Superior temporal gyrus (tissue), 1 donor: ENCODE measurements around the gene PIGBOS1.
"Not testable (repeated sequence)": the region's sequence is repeated elsewhere in the genome, so short reads cannot be mapped to it uniquely, and the experiment has no call there.

ENCODE experiments used
- DNase-seq: peaks from one replicate; pipeline ENCODE4 v3.0.0-alpha.2; 2016; ENCODE audit errors: extremely low spot score

PIGBOS1 gene

DNA sequence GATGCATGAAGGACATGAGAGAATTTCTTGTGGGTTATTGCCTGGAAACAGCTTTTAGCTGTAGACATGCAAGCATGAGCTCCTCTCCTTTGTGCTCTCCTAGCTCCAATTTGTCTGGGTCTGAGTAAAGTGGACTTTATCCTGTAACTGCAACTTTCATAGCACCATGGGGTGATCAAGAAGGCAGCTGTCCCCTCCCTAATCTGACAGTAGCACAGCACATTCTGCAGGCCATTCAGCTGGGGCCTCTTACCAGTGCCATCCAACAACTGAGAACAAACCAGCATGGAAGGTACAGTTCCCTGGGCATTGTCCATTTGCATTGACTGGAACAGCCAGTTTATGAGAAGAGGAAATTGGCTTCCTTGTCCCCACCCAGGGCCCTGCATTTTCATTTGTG lies 21.6 kb downstream of the PIGBOS1 start:
- DNase-seq = no peak

DNA sequence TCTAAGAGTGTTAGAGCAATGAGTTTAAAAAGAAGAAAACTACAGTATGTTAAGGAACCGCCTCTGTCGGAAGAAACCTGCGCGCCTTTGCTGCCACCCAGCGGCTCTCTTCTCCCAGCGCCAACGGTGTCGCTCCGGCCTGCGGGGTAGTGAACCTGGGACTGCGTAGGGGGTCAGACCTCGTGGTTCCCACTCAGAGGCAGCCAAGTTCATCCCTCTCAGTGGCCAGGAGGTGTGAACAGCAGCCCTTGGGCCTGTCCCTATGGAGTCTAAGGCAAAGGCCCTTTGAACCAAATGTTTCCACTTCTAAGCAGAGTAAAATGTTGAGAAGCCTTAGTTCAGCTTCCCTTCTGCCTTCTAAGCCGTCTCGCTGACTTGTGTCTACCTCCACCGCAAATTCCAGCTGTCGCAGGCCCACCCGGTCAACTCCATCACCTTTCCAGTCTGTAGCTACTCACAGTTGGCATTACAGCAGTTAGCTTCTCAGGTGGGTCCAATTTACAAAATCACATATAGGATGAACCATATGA lies 28.3 kb downstream of the PIGBOS1 start:
- DNase-seq = peak; percentile 85

DNA sequence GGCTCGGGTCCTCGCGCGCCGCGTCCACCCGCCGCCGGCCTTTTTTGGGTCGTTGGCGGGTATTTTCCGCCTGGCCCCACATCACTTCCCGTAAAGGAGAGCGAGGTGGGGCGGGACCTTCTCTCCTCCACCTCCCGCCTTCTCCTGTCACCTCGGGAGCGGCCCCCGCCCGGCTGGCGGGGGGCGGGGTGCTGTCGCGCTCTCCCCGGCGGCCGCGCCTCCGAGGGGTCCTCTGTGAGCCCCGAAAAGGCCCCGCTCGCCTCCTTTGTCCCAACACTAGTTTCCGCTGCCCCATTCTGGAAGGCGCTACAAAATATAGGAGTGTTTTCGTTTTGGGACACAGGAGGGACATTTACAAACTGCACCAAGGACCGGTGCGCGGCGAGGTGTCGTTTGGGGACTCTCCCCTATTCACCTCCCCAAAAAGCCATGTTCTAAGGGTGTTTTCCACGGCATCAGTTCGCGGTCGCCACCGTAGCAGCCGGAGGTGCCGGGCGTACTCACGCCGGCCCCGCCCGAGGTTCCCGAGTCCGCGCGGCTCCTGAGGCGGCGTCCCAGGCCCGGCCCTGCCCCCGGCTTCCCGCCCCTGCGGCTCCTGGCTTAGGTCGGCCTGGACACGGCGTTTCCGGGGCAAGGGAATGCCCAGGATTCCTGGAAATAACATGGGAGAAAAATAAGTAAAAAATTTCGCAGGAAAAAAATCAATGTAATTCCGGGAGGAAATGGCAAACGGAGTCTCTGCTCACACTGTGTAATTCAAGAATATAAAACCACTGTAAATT lies 29.0 kb downstream of the PIGBOS1 start, which contains the start of gene RAB27A:
Gene RAB27A (minus strand): TSS at position 68 of the 782 bp plus-strand sequence. CDS start 54,879 bp downstream, outside the sequence.
- DNase-seq = no peak

DNA sequence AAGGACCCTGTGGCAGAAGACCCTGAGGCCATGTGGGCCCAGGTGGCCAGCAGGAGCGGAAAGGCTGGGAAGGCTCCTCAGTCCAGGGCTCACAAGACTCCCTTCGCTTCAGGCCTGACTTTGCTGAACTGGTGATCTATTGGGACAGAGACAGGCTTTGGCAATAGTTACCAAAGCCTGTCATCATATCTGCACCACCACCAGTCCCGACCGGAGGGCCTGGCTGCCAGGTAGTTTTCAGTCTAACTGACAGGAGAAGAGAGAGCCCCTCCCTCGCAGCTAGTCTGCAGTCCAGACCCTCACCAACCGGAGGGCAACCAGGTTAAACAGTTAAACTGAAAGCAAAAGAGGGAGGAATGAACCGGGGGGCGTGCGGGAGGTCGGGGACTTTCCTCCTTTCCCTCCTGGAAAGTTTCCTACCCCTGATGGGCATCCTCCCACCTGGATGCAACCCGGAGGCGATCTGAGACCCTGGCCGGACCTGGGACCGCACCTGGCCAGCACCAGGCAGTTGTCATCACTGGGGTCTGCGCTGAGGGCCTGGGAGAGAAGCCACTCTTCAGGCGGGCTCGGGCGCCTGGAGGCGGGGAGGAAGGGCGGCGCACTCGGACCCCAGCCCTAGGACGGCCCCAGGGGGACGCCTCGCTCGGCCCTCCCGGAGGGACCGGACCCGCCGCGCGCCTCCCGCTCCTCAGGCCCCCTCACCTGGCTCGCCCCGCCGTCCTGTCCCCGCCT lies 29.7 kb downstream of the PIGBOS1 start:
- DNase-seq = no peak

DNA sequence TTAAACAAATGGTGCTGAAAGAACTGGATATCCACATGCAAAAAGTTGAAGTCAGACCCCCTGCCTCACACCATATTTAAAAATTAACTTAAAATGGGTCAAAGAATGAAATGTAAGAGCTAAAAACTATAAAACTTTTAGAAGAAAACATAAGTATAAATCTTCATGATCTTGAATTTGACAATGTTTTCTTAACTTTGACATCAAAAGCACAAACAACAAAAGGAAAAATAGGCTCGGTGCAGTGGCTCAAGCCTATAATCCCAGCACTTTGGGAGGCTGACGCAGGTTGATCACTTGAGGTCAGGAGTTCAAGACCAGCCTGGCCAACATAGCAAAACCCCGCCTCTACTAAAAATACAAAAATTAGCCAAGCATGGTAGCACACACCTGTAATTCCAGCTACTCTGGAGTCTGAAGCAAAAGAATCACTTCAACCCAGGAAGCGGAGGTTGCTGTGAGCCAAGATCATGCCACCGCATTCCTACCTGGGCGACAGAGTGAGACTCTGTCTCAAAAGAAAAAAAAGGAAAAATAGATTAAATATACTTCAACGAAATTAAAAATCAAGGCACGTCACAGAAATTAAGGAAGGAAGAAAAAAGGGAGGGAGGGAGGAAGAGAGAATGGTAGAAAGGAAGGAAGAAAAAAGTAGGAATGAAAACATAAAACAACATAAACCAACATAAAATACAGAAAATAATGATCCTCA lies 30.8 kb downstream of the PIGBOS1 start:
- no peak for DNase-seq

DNA sequence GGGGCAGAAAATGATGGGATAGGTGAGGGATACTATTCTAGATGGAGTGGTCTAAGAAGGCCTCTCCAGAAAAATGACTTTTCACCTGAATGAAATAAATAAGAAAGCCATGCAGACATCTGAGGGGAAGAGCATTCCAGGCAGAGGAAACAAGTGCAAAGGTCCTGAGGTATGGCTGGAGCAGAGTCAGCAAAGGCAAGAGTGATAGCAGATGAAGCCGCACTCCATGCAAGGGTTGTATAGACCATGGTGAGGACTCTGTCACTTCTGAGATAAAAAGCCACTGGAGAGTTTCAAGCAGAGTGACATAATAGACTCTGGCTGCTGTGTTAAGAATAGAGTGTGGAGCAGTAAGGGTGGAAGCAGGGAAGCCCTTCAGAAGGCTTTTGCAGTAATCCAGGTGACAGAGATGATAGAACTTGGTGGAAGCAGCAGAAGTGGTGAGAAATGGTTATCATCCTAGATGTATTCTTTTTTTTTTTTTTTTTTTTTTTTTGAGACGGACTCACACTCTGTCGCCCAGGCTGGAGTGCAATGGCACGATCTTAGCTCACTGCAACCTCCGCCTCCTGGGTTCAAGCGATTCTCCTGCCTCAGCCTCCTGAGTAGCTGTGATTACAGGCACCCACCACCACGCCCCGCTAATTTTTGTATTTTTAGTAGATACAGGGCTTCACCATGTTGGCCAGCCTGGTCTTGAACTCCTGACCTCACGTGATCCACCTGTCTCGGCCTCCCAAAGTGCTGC lies 32.3 kb downstream of the PIGBOS1 start:
- not testable (repeated sequence) for DNase-seq

DNA sequence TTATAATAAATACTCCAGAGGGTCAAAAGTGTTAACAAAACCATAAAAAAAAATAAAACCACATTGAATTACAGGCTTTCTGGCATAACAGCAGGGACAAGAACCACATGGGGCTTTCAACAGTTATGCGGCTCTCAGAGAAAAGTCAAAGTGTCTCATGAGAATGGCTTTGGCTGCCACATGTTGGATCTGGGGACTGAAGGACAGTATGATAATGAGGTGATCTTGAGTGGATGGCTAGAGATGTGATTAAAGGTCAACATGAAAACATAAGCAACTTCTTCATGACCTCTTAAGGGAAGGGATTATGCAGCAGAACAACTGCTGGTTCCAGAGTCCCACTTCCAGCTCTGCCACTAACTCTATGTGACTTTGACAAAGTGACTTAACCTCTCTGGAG lies 34.5 kb downstream of the PIGBOS1 start:
- DNase-seq = no peak

DNA sequence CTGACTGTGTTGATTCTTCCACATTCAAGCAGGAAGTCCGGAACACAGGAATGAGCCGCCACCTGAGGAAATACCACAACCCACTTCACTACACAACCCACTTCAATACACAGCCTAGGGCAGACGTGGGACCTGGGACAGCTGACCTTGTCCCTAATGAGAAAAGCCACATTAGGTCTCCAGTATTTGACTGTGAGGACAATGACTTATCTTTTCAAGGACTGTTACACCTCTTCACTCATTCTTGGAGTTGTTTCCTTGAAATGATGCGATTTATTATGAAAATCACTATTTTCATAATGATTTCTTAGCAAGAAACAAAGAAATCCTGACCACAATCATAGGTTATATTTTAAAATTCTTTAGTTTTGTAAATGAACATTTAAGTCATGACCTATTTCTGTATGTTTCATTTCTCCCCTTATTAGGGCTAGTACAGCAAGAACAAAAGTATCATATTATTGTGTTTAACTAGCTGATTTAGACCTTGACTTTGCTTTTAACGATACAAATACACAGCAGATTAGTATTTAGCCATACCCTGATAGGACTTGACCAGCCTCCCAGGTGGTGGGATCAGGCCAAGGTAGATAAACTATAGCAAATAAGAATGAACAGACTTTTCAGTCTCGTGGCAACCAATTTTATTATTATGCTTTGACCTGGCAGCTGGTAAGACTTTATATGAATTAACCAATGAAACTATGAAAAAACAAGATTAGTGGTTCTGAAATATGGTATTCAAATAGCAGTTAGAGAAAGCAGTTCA lies 35.4 kb downstream of the PIGBOS1 start:
- no peak for DNase-seq

DNA sequence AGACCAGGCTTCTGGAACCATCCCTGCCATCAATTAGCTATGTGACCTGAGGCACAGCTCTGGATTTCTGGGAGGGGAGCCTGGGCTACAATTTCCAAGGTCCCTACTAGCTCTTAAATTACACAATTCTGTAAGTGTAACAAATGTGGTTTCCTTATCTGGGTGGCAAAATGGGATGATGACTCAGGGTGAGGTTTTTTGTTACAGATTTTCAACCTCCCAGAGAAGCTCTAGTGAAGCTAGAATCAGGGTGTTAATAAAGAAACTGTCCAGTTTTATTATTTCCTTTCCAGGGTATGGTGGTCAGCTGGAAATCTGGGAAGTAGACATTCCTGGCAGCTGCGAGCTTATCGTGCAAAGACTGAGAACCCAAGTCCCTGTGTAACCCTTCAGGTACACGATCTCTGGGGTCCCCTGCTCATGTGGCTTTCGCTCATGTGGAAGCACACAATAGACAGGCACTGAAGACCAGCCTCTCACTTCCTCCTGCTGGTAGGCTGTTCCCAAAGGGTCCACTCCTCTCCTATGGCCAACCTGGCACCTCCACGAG lies 36.6 kb downstream of the PIGBOS1 start:
- DNase-seq = no peak

DNA sequence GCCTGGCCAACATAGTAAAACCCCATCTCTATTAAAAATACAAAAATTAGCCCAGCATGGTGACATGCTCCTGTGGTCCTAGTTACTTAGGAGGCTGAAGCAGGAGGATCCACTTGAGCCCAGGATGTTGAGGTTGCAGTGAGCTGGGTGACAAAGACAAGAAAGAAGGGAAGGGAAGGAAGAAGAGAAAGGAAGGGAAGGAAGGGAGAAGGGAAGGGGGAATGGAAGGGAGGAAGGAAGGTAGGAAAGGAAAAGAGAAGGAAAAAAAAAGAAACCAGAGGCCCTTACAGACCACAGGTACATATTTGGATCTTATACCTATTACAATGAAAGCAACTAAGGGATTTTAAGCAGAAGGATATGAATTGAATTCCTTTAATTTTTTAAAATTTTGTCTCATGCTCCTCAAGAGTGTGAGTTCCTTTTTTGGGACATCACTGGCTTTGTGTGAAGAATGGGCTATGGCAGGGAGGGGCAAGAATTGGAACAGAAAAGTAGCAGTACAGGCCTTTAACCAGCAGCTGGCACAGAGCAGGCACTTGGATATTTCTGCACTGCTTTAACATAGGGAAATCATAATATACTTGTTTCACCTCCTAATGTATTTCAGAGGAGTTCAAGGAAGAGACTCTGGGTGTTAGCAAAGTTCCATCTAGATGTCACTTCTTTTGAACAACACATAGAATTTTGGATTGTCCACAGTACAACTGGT lies 37.2 kb downstream of the PIGBOS1 start:
- DNase-seq = no peak

DNA sequence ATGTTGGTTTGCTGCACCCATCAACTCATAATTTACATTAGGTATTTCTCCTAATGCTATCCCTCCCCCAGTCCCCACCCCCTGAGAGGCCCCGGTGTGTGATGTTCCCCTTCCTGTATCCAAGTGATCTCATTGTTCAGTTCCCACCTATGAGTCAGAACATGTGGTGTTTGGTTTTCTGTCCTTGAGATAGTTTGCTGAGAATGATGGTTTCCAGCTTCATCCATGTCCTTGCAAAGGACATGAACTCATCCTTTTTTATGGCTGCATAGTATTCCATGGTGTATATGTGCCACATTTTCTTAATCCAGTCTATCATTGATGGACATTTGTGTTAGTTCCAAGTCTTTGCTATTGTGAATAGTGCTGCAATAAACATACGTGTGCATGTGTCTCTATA lies 38.3 kb downstream of the PIGBOS1 start:
- DNase-seq = not testable (repeated sequence)

DNA sequence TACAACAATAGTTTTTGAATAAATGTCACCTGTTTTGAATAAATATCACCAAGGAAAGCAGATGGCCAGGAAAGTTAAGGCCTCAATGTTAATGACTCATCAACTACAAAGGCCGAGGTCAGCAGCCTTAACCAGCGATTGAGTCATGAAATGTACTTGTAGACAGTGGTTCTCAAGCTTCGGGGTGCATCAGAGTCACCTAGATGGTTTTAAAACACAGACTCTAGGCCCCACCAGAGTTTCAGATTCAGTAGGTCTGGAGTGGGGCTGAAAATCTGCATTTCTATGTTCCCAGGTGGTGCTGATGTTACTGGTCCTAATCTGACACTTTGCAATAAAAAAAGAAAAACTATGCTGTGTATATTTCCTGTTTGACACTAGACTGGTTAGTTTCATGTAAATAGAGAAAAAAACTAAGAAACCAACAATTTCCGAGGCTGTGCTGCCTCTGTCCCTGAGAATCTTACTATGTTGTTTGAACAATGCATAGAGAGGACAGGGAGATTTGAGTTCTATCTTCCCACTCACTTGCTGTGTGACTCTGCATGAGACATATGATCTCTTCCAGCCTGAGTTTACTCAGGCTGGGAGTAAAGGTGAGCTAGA lies 39.1 kb downstream of the PIGBOS1 start:
- DNase-seq = no peak

DNA sequence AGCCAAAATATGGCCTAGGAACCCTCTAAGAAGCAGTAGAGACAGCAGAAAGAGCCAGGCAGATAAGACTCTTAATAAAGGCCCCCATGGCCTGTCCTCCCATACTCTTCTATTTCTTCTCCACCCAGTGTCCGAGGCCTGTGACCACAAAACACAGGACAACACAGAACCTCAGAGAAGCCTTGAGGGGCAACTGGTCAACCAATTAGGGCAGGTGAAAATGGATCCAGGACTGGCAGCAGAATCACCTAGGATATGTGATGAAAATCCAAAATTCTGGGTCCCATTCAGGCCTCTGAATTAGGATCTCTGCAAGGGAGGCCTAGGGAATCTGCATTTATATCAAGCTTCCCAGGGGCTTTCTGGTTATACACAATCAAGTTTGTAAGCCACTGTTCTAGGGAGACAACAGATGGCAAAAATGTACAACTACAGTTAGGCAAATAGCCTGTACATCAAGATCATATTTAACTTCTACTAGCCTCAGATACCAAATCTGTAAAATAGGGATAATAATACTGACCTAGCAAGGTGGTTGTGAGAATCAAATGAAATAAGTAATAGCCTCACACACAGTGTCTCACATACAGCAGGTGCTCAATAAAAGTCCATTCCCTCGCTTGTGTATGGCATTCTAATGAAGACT lies 39.7 kb downstream of the PIGBOS1 start:
- no peak for DNase-seq

DNA sequence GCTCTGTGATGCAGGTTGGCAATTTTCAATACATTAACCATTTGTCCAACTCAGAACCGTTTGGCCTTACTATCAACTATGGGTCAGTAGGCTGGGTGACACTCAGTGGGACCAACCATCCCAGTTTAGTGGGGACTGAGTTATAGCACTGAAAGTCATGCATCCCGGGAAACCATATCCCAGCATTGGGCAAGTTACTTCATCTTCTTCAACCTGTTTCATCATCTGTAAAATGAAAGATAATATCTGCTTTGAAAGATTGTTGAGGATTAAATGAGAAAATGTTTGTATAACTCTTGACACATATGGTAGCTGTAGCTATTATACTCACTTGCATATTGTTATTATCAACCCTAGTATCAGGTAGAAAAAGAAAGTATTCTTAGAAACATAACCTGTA lies 41.2 kb downstream of the PIGBOS1 start:
- no peak for DNase-seq

DNA sequence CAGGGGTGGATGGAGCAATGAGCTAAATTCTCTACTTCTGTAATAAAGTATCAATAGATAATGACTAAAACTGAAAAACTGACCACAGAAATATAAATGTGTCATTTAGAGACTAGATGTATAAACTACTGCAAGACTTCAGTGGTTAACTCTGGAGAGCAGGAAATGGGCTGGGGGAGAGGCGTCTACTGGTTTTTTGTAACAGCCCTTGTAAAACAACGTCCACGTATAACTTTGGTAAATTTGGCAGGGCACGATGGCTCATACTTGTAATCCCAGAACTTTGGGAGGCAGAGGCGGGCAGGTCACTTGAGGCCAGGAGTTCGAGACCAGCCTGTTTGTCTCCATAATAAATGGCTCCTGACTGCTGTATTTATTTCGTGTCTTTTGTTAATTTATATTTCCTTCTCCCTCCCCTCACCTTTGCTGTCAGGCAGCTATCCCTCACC lies 41.8 kb downstream of the PIGBOS1 start:
- no peak for DNase-seq

DNA sequence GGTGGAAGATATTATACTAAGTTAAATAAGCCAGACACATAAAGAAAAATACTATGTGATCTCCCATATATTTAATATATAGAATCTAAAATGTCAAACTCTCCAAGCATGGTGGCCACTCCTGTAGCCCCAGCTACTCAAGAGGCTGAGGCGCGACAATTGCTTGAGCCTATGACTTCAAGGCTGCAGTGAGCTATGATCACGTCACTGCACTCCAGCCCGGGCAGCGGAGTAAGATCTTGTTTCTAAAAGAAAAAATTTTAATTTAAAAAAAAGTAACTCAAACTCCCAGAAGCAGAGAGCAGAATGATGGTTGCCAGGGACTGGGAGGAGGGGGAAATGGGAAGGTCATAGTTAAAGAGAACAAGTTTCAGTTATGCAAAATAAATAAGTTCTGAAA lies 42.6 kb downstream of the PIGBOS1 start:
- DNase-seq = no peak

DNA sequence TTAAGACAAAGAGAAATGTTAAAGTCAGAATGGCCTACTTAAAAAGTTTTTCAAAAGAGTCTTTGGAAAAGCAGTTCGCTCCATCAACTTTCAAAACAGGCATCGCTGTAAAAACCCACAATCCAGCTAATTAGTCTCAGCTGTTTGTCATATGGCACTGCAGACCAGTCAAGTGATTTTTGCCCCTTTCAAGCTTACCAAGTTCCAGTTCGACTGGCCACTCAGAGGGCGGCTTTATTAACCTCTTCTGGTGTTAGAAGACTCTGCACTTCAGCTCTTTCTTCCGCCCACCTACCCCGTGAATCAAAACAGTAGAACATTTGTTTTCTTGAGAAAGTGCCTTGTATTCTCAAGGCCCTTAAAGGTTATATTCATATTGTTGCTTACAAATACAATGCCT lies 48.6 kb downstream of the PIGBOS1 start:
- DNase-seq = no peak

DNA sequence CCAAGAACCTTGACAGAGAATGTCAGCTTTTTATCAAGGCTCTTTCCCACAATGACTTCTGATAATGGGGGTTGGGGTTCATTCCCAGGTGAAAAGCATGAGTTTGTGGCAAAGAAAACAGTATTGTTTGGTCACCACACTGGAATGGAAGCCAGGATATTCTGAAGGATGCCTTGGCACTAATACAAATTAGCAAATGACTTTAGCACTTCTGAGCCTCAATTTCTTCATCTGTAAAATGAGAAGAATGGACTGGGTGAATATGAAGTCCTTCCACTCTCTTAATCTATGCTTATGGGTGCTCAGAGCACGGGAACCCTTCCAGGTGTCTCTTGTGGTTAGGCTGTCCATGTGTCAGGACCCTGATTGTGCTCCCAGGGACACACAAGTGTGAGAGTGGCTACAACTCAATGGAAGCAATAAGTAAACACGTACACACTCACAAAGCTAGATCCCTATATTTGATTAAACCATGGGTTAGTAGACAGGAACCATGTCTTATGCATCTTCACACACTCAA lies 50.7 kb downstream of the PIGBOS1 start:
- no peak for DNase-seq
